ENCODE results near the gene PLEKHG4. TPM values are rescaled to one million over a fixed set of nuclear protein-coding genes. Genes with fewer than 3 reads are reported as not detected.

The PLEKHG4 gene
- polyA plus RNA-seq, 1 of the 3 experiments (the other 2 are of a cell fraction): 65.5 TPM

GRCh38 chr16:67299269-67299668, 19.9 kb downstream of the PLEKHG4 start:
- Histone ChIP-seq H3K4me2 (no peak overlapping the region), H3K27ac (ENCODE audit: low read depth in 2 of 2, low read length in 1 of 2) (no peak overlapping the region), H3F3A (replicated peaks; ENCODE audit: insufficient read depth) (peaks cover 7% of the 10 kb centered on the region), H3K9ac (no peak overlapping the region), H3K36me3 (replicated peaks in 1 of 2; ENCODE audit: control insufficient read depth in 1 of 2, insufficient read depth in 2 of 2, low read length in 1 of 2) (no peaks in the 10 kb centered on the region), H3K4me3 (ENCODE audit: low read depth in 2 of 2, low read length in 1 of 2) (no peak overlapping the region), H2AFZ (ENCODE audit: low read depth) (no peak overlapping the region), H3K27me3 (ENCODE audit: insufficient read depth) (no peaks in the 10 kb centered on the region), H4K20me1 (ENCODE audit: insufficient read depth) (no peaks in the 10 kb centered on the region), H3K9me2 (no peaks in the 10 kb centered on the region), H3K4me1 (ENCODE audit: control insufficient read depth in 1 of 2, insufficient read depth in 2 of 2, low read depth in 1 of 2, low read length in 1 of 2) (peaks cover 0 to 8% of the 10 kb centered on the region in 2 experiments; a peak in 1 of 4 replicates), H3K79me2 (ENCODE audit: insufficient read depth) (no peaks in the 10 kb centered on the region), H3K9me3 (no peaks in the 10 kb centered on the region)
- DNase-seq: peak; percentile 8
- CTCF ChIA-PET: interaction anchor here (1.0 kb wide), 1 partner anchor 30 kb away, joined by 3 read pairs; no protein-coding TSS in a partner anchor
- POLR2A ChIA-PET: interaction anchor here (0.9 kb wide), 1 partner anchor 14 kb away, joined by 3 read pairs; no protein-coding TSS in a partner anchor
- TF ChIP-seq RFX5 (IDR thresholded peaks at IDR 0.05; ENCODE audit: low read length) (no peak), EZH2phosphoT487 (IDR thresholded peaks at IDR 0.05; ENCODE audit: borderline replicate concordance, low read depth) (no peak), MEF2A (IDR thresholded peaks at IDR 0.05; ENCODE audit: borderline replicate concordance, low read depth) (no peak), GATA2 (CRISPR knock-in tag; IDR thresholded peaks at IDR 0.05) (no peak), TAF1 (IDR thresholded peaks at IDR 0.05; ENCODE audit: borderline replicate concordance, low read depth, low read length) (no peak), RAD21 (IDR thresholded peaks at IDR 0.05; ENCODE audit: low read length) (no peak), NFIC (IDR thresholded peaks at IDR 0.05; ENCODE audit: borderline replicate concordance) (no peak), MAX (IDR thresholded peaks at IDR 0.05; ENCODE audit: low read depth) (no peak), ZBTB33 (IDR thresholded peaks at IDR 0.05; ENCODE audit: borderline replicate concordance, low read depth) (no peak), FOSL2 (IDR thresholded peaks at IDR 0.05; ENCODE audit: borderline replicate concordance, low read depth) (no peak), FOXM1 (IDR thresholded peaks at IDR 0.05; ENCODE audit: low read depth) (no peak), IRF3 (IDR thresholded peaks at IDR 0.05; ENCODE audit: low read depth, low read length) (no peak), PBX3 (IDR thresholded peaks at IDR 0.05) (no peak)
- WGBS (ENCODE audit: low lambda C conversion rate): 63% methylated on average over 3 of the region's 15 CpGs

All from SK-N-SH (cell line).